GM12878 (cell line): ENCODE measurements around the gene RPRML.

ENCODE experiments used
- BHLHE40 ChIP-seq, 2 experiments: fragments of 450-650 bp in 1 of 2; IDR thresholded peaks; 2 replicates each; pipeline ENCODE4 v1.6.1; 2011 to 2017; ENCODE audit warnings: low read depth in 2 of 2, borderline replicate concordance in 1 of 2, improper control_type of control experiment in 1 of 2, low read length in 1 of 2, mild to moderate bottlenecking in 1 of 2
- CREB1 ChIP-seq: IDR thresholded peaks from 2 replicates; pipeline ENCODE4 v1.6.1; 2012; ENCODE audit warnings: low read depth, mild to moderate bottlenecking, inconsistent platforms
- CTCF ChIP-seq, 3 experiments: IDR thresholded peaks in 2 of 3; conservative IDR thresholded peaks in 1 of 3; 2 replicates each; pipeline ENCODE4 v1.5.1; 2011; ENCODE audit warnings: low read depth in 3 of 3, low read length in 3 of 3, mild to moderate bottlenecking in 3 of 3, control low read depth in 2 of 3, moderate library complexity in 2 of 3, inconsistent platforms in 1 of 3, mixed read lengths in 1 of 3; ENCODE audit not compliant: control insufficient read depth in 2 of 3, insufficient read depth in 1 of 3; ENCODE audit errors: extremely low read depth in 1 of 3
- EED ChIP-seq: sonication (generic); IDR thresholded peaks from 2 replicates; pipeline ENCODE4 v1.6.1; 2016; ENCODE audit warnings: antibody characterized with exemption, low read depth
- EGR1 ChIP-seq, 2 experiments: IDR thresholded peaks; 1 replicate in 1 of 2; 2 replicates in 1 of 2; pipeline ENCODE4 v1.6.1; 2011 to 2012; ENCODE audit warnings: low read depth in 2 of 2, low read length in 2 of 2, borderline replicate concordance in 1 of 2, mild to moderate bottlenecking in 1 of 2, moderate library complexity in 1 of 2
- JUND ChIP-seq: IDR thresholded peaks from 2 replicates; pipeline ENCODE4 v1.6.1; 2012; ENCODE audit warnings: low read depth, mild to moderate bottlenecking, low read length, improper control_type of control experiment, moderate library complexity
- POLR2A ChIP-seq: IDR thresholded peaks from 2 replicates; pipeline ENCODE4 v1.6.1; 2011; ENCODE audit warnings: low read depth, mild to moderate bottlenecking, low read length
- POLR2AphosphoS5 ChIP-seq: IDR thresholded peaks from 2 replicates; pipeline ENCODE4 v1.6.1; 2011; ENCODE audit warnings: mild to moderate bottlenecking, low read length, inconsistent platforms
- RELA ChIP-seq: fragments of 450-650 bp; IDR thresholded peaks from 2 replicates; pipeline ENCODE4 v1.8.0; 2014; ENCODE audit warnings: borderline replicate concordance; ENCODE audit not compliant: partially characterized antibody
- ZBTB40 ChIP-seq: fragments of 450-650 bp; IDR thresholded peaks from 2 replicates; pipeline ENCODE4 v1.6.1; 2016; ENCODE audit warnings: mild to moderate bottlenecking, moderate library complexity, borderline replicate concordance

GRCh38 chr17:46963571-46963970, 15.5 kb downstream of the RPRML start:
- TF ChIP-seq EGR1 (IDR thresholded peaks at IDR 0.05; ENCODE audit: borderline replicate concordance in 1 of 2, low read depth in 2 of 2, low read length in 2 of 2) (no peak), CTCF (IDR thresholded peaks at IDR 0.05 in 2 of 3, conservative IDR thresholded peaks at IDR 0.05 in 1 of 3; ENCODE audit: control insufficient read depth in 2 of 3, extremely low read depth in 1 of 3, insufficient read depth in 1 of 3, low read depth in 3 of 3, low read length in 3 of 3) (no peak), RELA (no peak), EED (no peak), POLR2A (no peak), BHLHE40 (IDR thresholded peaks at IDR 0.05; ENCODE audit: borderline replicate concordance in 1 of 2, low read depth in 2 of 2, low read length in 1 of 2) (no peak), ZBTB40 (no peak), JUND (no peak), CREB1 (no peak), POLR2AphosphoS5 (no peak)
